ENCODE results near the gene AOPEP.

The AOPEP gene

GRCh38 chr9:94798201-94798600 lies 71.7 kb downstream of the AOPEP start:
- no peaks in the 10 kb centered on the region for H3K9me2 ChIP-seq (ENCODE audit: low read depth, low read length)
- peaks cover 92% of the 10 kb centered on the region for H3K4me1 ChIP-seq (ENCODE audit: insufficient read depth, low read length, severe bottlenecking)
- peaks cover 25% of the 10 kb centered on the region for H3K36me3 ChIP-seq (ENCODE audit: insufficient read depth, low read length)
- peak overlapping the region; percentile 99 for H3K27ac ChIP-seq (ENCODE audit: low read depth, low read length, poor library complexity, severe bottlenecking)
- H3F3A ChIP-seq (ENCODE audit: insufficient read depth, low read length): no peaks in the 10 kb centered on the region
- H2AFZ ChIP-seq (ENCODE audit: low read length): no peak overlapping the region
- no peaks in the 10 kb centered on the region for H3K27me3 ChIP-seq (ENCODE audit: insufficient read depth, low read length)
- no peaks in the 10 kb centered on the region for H4K20me1 ChIP-seq (ENCODE audit: insufficient read depth, low read length)
- peak overlapping the region; percentile 48; the same call in 1 of the 2 replicates for H3K9ac ChIP-seq (ENCODE audit: low read length)
- no peak overlapping the region for H3K4me3 ChIP-seq (ENCODE audit: low read depth, low read length, poor library complexity, severe bottlenecking)
- no peak overlapping the region; the same call in 1 of the 2 replicates for H3K4me2 ChIP-seq (ENCODE audit: low read length)
- H3K9me3 ChIP-seq (ENCODE audit: low read length): no peaks in the 10 kb centered on the region
- H3K79me2 ChIP-seq (ENCODE audit: insufficient read depth, low read length): no peaks in the 10 kb centered on the region
- TF ChIP-seq, protein P1, sequence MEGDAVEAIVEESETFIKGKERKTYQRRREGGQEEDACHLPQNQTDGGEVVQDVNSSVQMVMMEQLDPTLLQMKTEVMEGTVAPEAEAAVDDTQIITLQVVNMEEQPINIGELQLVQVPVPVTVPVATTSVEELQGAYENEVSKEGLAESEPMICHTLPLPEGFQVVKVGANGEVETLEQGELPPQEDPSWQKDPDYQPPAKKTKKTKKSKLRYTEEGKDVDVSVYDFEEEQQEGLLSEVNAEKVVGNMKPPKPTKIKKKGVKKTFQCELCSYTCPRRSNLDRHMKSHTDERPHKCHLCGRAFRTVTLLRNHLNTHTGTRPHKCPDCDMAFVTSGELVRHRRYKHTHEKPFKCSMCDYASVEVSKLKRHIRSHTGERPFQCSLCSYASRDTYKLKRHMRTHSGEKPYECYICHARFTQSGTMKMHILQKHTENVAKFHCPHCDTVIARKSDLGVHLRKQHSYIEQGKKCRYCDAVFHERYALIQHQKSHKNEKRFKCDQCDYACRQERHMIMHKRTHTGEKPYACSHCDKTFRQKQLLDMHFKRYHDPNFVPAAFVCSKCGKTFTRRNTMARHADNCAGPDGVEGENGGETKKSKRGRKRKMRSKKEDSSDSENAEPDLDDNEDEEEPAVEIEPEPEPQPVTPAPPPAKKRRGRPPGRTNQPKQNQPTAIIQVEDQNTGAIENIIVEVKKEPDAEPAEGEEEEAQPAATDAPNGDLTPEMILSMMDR (IDR thresholded peaks at IDR 0.05; ENCODE audit: low read length): no peak
- TF ChIP-seq EZH2 (IDR thresholded peaks at IDR 0.05; ENCODE audit: borderline replicate concordance, low read length): no peak

- Histone ChIP-seq H3K27ac (ENCODE audit: low read depth, low read length, poor library complexity, severe bottlenecking) (peak overlapping the region; percentile 99), H3K4me1 (ENCODE audit: insufficient read depth, low read length, severe bottlenecking) (peaks cover 97% of the 10 kb centered on the region), H3K36me3 (ENCODE audit: insufficient read depth, low read length) (peaks cover 21% of the 10 kb centered on the region), H3K27me3 (ENCODE audit: insufficient read depth, low read length) (no peaks in the 10 kb centered on the region), H3K9me2 (ENCODE audit: low read depth, low read length) (no peaks in the 10 kb centered on the region), H3K4me3 (ENCODE audit: low read depth, low read length, poor library complexity, severe bottlenecking) (no peak overlapping the region), H3F3A (ENCODE audit: insufficient read depth, low read length) (no peaks in the 10 kb centered on the region), H3K9ac (ENCODE audit: low read length) (peak overlapping the region; percentile 48; the same call in 1 of the 2 replicates), H3K79me2 (ENCODE audit: insufficient read depth, low read length) (no peaks in the 10 kb centered on the region), H2AFZ (ENCODE audit: low read length) (no peak overlapping the region), H3K9me3 (ENCODE audit: low read length) (no peaks in the 10 kb centered on the region), H4K20me1 (ENCODE audit: insufficient read depth, low read length) (no peaks in the 10 kb centered on the region), H3K4me2 (ENCODE audit: low read length) (no peak overlapping the region)
- TF ChIP-seq, protein P1 (IDR thresholded peaks at IDR 0.05; ENCODE audit: low read length): no peak
- no peak for TF ChIP-seq EZH2 (IDR thresholded peaks at IDR 0.05; ENCODE audit: borderline replicate concordance, low read length)
Measured at GRCh38 chr9:94798708-94799107, 72.2 kb downstream of the AOPEP start.

GRCh38 chr9:94799578-94800264 lies 73.2 kb downstream of the AOPEP start:
- TF ChIP-seq, protein P1 (IDR thresholded peaks at IDR 0.05; ENCODE audit: low read length): no peak
- TF ChIP-seq EZH2 (IDR thresholded peaks at IDR 0.05; ENCODE audit: borderline replicate concordance, low read length): no peak
- Histone ChIP-seq H3K9me3 (ENCODE audit: low read length) (no peaks in the 10 kb centered on the region), H3K4me2 (ENCODE audit: low read length) (no peak overlapping the region), H4K20me1 (ENCODE audit: insufficient read depth, low read length) (no peaks in the 10 kb centered on the region), H3K4me1 (ENCODE audit: insufficient read depth, low read length, severe bottlenecking) (peaks cover 100% of the 10 kb centered on the region), H3K79me2 (ENCODE audit: insufficient read depth, low read length) (no peaks in the 10 kb centered on the region), H3K9me2 (ENCODE audit: low read depth, low read length) (no peaks in the 10 kb centered on the region), H3F3A (ENCODE audit: insufficient read depth, low read length) (no peaks in the 10 kb centered on the region), H3K9ac (ENCODE audit: low read length) (peak overlapping the region; percentile 64; the same call in 1 of the 2 replicates), H3K4me3 (ENCODE audit: low read depth, low read length, poor library complexity, severe bottlenecking) (no peak overlapping the region), H3K27me3 (ENCODE audit: insufficient read depth, low read length) (no peaks in the 10 kb centered on the region), H3K36me3 (ENCODE audit: insufficient read depth, low read length) (peaks cover 11% of the 10 kb centered on the region; the same call in 1 of the 2 replicates), H3K27ac (ENCODE audit: low read depth, low read length, poor library complexity, severe bottlenecking) (peak overlapping the region; percentile 99), H2AFZ (ENCODE audit: low read length) (no peak overlapping the region)

Data from OCI-LY1 (cell line).